Measurements from ENCODE around the gene ATM. TPM values are rescaled to one million over a fixed set of nuclear protein-coding genes. Genes with fewer than 3 reads are reported as not detected.

ATM gene
- total and polyA plus RNA-seq, 2 donors (not counting 3 experiments of a cell fraction or from before 2014, with no cell fraction given) = 11.8 to 49.7 TPM

- no peaks in the 10 kb centered on the region for H3K27me3 ChIP-seq (ENCODE audit: control insufficient read depth in 2 of 2, insufficient read depth in 2 of 2, low read length in 2 of 2)
- DNase-seq (ENCODE audit: low read depth, low spot score) (no peak), FAIRE-seq (no peak)
- H3K9me3 ChIP-seq (replicated peaks; ENCODE audit: control insufficient read depth, insufficient read depth, low read length) = no peaks in the 10 kb centered on the region
- ChIA-PET POLR2A (no interaction called here), CTCF (no interaction called here)
- H3K4me3 ChIP-seq (replicated peaks in 1 of 3; ENCODE audit: insufficient read depth in 1 of 3, low read depth in 1 of 3, low read length in 3 of 3) = no peak overlapping the region
- peak overlapping the region; percentile 94 for H3K27ac ChIP-seq (ENCODE audit: insufficient read depth, low read depth, low read length)
- no peak overlapping the region for H2AFZ ChIP-seq (ENCODE audit: low read depth, low read length)
- peaks cover 16% of the 10 kb centered on the region for H3K4me1 ChIP-seq (ENCODE audit: control insufficient read depth, extremely low read depth, insufficient read depth, low read length)
- no peak overlapping the region for H3K9ac ChIP-seq (replicated peaks; ENCODE audit: extremely low read depth, insufficient read depth, low read length)
- H3K4me2 ChIP-seq (ENCODE audit: insufficient read depth, low read length) = no peak overlapping the region
- TF ChIP-seq FOS (IDR thresholded peaks at IDR 0.05; ENCODE audit: borderline replicate concordance, insufficient read depth, low read length) (no peak), POLR2A (IDR thresholded peaks at IDR 0.05; ENCODE audit: low read depth, low read length) (no peak), MAX (IDR thresholded peaks at IDR 0.05; ENCODE audit: insufficient read depth, insufficient read length) (no peak), POLR2AphosphoS5 (IDR thresholded peaks at IDR 0.05; ENCODE audit: insufficient read depth, low read depth, low read length) (no peak), GATA2 (IDR thresholded peaks at IDR 0.05; ENCODE audit: insufficient read depth, insufficient read length, low read depth, low read length) (no peak), MYC (IDR thresholded peaks at IDR 0.05; ENCODE audit: low read depth, low read length) (no peak), JUN (IDR thresholded peaks at IDR 0.05; ENCODE audit: borderline replicate concordance, insufficient read depth, insufficient read length, low read depth) (no peak), CTCF (IDR thresholded peaks at IDR 0.05; ENCODE audit: extremely low read depth in 1 of 2, insufficient read depth in 1 of 2, low read depth in 1 of 2, low read length in 2 of 2) (no peak)
- H4K20me1 ChIP-seq (replicated peaks; ENCODE audit: control insufficient read depth, extremely low read depth, insufficient read depth, low read length) = no peaks in the 10 kb centered on the region
- dilution Hi-C loops (cut with MboI; ENCODE audit: extremely low pct_ligation_motif_present, low sequenced_read_pairs) (no loop called here), intact Hi-C loops (cut with micrococcal nuclease) (loop anchor here (1.0 to 5.0 kb wide), 3 partner anchors 12 to 262 kb away; partner anchors contain the start of genes ATM, C11orf65 and POGLUT3)
- H3K9me1 ChIP-seq (replicated peaks; ENCODE audit: control insufficient read depth, extremely low read depth, insufficient read depth, low read length) = no peaks in the 10 kb centered on the region
- no peaks in the 10 kb centered on the region for H3K79me2 ChIP-seq (ENCODE audit: control insufficient read depth, insufficient read depth, low read length)
- no TSS peak for BruUV-seq (replicated peaks)
- peaks cover 4 to 6% of the 10 kb centered on the region in 2 experiments for H3K36me3 ChIP-seq (ENCODE audit: control insufficient read depth in 2 of 2, extremely low read depth in 1 of 2, insufficient read depth in 2 of 2, low read length in 2 of 2)
These were observed 12.8 kb downstream of the ATM start for GRCh38 chr11:108235633-108236032.
